Type B pancreatic cell (in vitro differentiated cells): ENCODE data around the gene ACTN1. TPM values are rescaled to one million over a fixed set of nuclear protein-coding genes. Genes with fewer than 3 reads are reported as not detected.
A peak's percentile ranks its signal among the peaks of the same experiment; 100 is the strongest.
"Not testable (repeated sequence)": the region's sequence is repeated elsewhere in the genome, so short reads cannot be mapped to it uniquely, and the experiment has no call there.

Experiments used
- DNase-seq: peaks from one replicate; pipeline ENCODE4 v3.0.0; 2021; ENCODE audit warnings: mixed read lengths; ENCODE audit not compliant: unreplicated experiment; ENCODE audit errors: extremely low spot score
- H3K27ac Mint-ChIP-seq: 2 replicates; pipeline ENCODE4 v1.8.0; 2021; ENCODE audit warnings: mild to moderate bottlenecking, mixed read lengths
- H3K27me3 Mint-ChIP-seq: 2 replicates; pipeline ENCODE4 v1.8.0; 2021; ENCODE audit warnings: mixed read lengths
- H3K36me3 Mint-ChIP-seq: 2 replicates; pipeline ENCODE4 v1.8.0; 2021; ENCODE audit warnings: mixed read lengths
- H3K4me1 Mint-ChIP-seq: one replicate; pipeline ENCODE4 v1.8.0; 2021; ENCODE audit warnings: mixed read lengths; ENCODE audit not compliant: unreplicated experiment
- H3K4me3 Mint-ChIP-seq: 2 replicates; pipeline ENCODE4 v1.8.0; 2021; ENCODE audit warnings: mild to moderate bottlenecking, mixed read lengths
- H3K9me3 Mint-ChIP-seq: 2 replicates; pipeline ENCODE4 v1.8.0; 2021; ENCODE audit warnings: mixed read lengths
- long read RNA-seq: library from polyadenylated mRNA; unstranded; transcript quantifications from one replicate; pipeline ENCODE4 v2.0.0, GENCODE V29; 2020
- total RNA-seq: library from RNA; stranded (reverse); gene quantifications from 2 replicates; pipeline ENCODE4 v1.2.1, GENCODE V29; 2021; ENCODE audit warnings: low replicate concordance
- TF ChIP-seq, protein P1 (sequence below): fragments of 200-600 bp; sonication (generic); conservative IDR thresholded peaks from 2 replicates; pipeline ENCODE4 v1.5.0; 2021; ENCODE audit warnings: antibody characterized with exemption, mild to moderate bottlenecking

ACTN1 gene
- total RNA-seq: 128 and 176 TPM in 2 replicates
- long read RNA-seq, full-length matches to known transcripts: 52 of 84 reads
- long read RNA-seq, partial matches to known transcripts: 24 of 84 reads
- long read RNA-seq, other reads (novel, unspliced or antisense): 8 of 84 reads

DNA sequence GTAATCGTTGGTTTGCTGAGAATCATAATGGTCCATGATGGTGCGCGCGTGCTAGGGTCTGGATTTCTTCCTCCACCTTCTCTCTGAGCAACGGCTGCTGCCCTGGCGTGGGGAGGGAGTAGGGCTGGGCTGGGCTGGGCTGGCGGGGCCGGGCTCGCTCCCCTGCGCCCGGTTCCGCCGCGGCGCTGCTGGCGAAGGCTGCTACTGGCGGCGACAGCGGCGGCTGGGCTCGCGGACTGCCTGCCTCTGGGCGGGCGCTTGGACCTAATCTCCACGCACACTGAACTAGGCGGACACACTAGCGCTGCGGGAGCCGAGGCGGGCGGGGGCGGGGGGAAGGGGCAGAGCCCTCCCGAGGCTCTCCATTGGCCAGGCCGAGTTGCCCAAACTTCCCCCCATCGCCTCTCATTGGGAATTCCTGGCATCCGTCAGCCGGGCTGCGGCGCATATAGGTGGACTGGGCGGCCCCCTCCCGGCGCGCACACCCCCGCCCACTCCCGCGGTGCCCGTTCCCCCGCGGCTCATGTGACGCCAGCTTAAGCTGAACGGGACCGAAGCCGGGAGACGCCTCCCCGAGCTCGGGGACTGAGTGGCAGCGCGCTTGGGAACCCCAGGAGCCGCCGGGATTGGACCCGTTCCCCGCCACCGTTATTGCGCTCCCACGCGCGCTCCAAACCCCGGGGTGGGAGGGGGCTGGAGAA is at the start of gene ACTN1:
ACTN1 (minus strand) TSS at position 282 of the 701 bp plus-strand sequence; CDS start at position 36, 246 bp downstream.
- peak; percentile 90 for DNase-seq
- Mint-ChIP-seq H3K4me1 (peaks cover 49% of the 10 kb centered on the region), H3K9me3 (no peaks in the 10 kb centered on the region), H3K36me3 (peaks cover 18% of the 10 kb centered on the region), H3K27ac (peak within 1 kb of the TSS; percentile 91), H3K4me3 (peak within 1 kb of the TSS; percentile 97), H3K27me3 (no peaks in the 10 kb centered on the region)
- TF ChIP-seq, protein P1, sequence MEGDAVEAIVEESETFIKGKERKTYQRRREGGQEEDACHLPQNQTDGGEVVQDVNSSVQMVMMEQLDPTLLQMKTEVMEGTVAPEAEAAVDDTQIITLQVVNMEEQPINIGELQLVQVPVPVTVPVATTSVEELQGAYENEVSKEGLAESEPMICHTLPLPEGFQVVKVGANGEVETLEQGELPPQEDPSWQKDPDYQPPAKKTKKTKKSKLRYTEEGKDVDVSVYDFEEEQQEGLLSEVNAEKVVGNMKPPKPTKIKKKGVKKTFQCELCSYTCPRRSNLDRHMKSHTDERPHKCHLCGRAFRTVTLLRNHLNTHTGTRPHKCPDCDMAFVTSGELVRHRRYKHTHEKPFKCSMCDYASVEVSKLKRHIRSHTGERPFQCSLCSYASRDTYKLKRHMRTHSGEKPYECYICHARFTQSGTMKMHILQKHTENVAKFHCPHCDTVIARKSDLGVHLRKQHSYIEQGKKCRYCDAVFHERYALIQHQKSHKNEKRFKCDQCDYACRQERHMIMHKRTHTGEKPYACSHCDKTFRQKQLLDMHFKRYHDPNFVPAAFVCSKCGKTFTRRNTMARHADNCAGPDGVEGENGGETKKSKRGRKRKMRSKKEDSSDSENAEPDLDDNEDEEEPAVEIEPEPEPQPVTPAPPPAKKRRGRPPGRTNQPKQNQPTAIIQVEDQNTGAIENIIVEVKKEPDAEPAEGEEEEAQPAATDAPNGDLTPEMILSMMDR: no peak

DNA sequence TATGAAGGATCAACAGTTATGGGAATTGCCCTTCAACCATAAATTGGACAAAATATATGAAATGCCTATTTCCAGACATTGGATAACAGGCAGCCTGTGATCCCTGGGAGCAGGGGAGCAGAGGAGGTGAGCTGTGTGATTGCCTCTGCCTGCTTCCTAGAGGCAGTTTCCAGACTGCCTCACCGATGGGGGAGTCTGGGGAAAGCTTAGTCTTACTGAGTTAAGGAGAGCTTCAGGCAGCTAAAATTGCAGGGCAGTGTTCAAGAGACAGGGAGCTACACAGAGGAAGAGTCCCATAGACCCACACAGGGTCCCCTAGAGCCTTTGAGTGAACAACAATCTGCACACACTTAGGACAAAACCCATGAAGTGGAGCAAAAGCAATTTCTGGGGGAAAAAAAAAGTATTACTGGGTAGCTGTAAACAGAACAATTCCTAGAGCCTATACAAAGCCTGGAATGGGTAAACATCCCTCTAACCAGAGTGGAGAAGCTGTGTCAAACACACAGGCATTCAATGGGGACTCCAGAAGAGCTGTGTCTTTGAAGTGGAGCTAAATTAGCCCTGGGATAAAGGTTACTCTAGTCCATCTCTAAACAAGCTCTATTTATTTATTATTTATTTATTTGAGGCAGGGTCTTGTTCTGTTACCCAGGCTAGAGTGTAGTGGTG is 48.3 kb upstream of the ACTN1 start:
- no peaks in the 10 kb centered on the region for H3K36me3 Mint-ChIP-seq
- H3K4me3 Mint-ChIP-seq: no peak overlapping the region
- TF ChIP-seq, protein P1: no peak
- H3K27me3 Mint-ChIP-seq: peaks cover 3% of the 10 kb centered on the region
- H3K27ac Mint-ChIP-seq: no peak overlapping the region
- DNase-seq: no peak
- no peaks in the 10 kb centered on the region for H3K9me3 Mint-ChIP-seq
- H3K4me1 Mint-ChIP-seq: no peaks in the 10 kb centered on the region

DNA sequence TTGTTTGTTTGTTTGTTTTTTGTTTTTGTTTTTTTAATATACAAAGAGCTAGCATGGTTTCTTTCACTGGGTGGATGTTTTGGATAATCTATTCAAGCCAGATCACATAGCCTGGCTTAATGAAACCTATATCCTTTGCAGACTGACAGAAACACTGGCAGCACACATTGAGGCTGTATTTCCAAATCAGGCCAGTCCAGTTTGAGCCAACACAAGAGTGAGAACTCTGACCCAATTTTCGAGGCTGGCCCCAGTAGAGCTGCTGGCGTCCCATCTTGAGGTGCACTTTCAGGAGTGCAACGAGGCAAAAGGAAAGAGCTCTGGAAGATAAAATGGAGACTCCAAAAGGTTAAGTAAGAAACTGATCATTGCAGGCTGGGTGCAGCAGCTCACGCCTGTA is 43.9 kb upstream of the ACTN1 start:
- Mint-ChIP-seq H3K27me3 (peaks cover 3% of the 10 kb centered on the region), H3K4me1 (no peaks in the 10 kb centered on the region), H3K36me3 (no peaks in the 10 kb centered on the region), H3K27ac (no peak overlapping the region), H3K4me3 (no peak overlapping the region), H3K9me3 (no peaks in the 10 kb centered on the region)
- TF ChIP-seq, protein P1: no peak
- no peak for DNase-seq

DNA sequence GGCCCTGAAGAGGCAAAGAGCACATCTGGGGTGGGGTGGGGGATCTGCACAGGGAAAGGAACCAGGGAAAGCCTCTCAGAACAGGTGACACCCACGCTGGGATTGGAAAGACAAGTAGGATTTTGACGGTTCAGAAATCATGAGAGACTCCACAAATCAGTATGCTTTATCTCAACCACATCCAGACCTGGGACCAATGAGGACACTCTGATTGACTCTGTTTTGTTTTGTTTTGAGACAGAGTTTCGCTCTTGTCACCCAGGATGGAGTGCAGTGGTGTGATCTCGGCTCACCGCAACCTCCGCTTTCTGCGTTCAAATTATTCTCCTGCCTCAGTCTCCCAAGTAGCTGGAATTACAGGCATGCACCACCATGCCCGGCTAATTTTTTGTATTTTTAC is 43.0 kb upstream of the ACTN1 start:
- H3K4me1 Mint-ChIP-seq, H3K27ac Mint-ChIP-seq, H3K27me3 Mint-ChIP-seq, H3K36me3 Mint-ChIP-seq, H3K4me3 Mint-ChIP-seq, DNase-seq, H3K9me3 Mint-ChIP-seq: not testable (repeated sequence)

DNA sequence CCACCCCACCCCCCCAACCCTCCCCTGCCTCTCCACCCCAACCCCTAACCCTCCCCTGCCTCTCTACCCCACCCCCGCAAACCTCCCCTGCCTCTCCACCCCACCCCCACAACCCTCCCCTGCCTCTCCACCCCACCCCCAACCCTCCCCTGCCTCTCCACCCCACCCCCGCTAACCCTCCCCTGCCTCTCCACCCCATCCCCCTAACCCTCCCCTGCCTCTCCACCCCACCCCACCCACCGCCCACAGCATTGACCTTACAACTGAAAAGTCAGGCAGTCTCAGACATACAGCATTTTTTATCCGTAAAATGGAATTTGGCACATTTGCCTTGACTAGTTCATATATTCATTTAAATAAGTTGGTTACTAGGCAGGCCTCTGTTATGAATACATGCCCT is 38.6 kb upstream of the ACTN1 start:
- H3K27ac Mint-ChIP-seq: no peak overlapping the region
- TF ChIP-seq, protein P1: no peak
- no peaks in the 10 kb centered on the region for H3K9me3 Mint-ChIP-seq
- peaks cover 12% of the 10 kb centered on the region for H3K4me1 Mint-ChIP-seq
- H3K4me3 Mint-ChIP-seq: no peak overlapping the region
- no peak for DNase-seq
- H3K27me3 Mint-ChIP-seq: no peaks in the 10 kb centered on the region
- no peaks in the 10 kb centered on the region for H3K36me3 Mint-ChIP-seq

DNA sequence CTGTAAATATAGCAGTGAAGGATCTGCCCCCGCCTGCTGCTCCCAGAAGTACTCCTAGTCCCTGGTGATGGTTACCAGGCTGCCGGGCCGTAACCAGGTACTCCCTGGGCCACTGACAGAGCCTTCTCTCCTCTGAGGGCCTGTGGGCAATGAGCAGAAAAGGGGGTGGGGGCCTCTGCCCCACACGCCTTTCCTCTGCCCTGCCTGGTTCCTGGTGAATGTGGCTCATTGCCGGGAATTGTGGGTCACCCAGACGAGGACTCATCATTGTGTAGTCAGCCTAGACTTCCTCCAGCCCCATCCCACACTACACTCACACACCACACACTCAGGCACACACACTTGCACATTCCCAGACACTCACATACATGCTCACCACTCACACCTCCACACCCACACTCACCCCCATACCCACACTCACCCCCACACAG is 35.7 kb upstream of the ACTN1 start:
- no peaks in the 10 kb centered on the region for H3K36me3 Mint-ChIP-seq
- no peak overlapping the region for H3K4me3 Mint-ChIP-seq
- H3K4me1 Mint-ChIP-seq: peaks cover 12% of the 10 kb centered on the region
- no peak overlapping the region for H3K27ac Mint-ChIP-seq
- H3K27me3 Mint-ChIP-seq: no peaks in the 10 kb centered on the region
- TF ChIP-seq, protein P1: no peak
- no peaks in the 10 kb centered on the region for H3K9me3 Mint-ChIP-seq
- DNase-seq: no peak
